ENCODE measurements around the gene PRKAR1B. TPM values are rescaled to one million over a fixed set of nuclear protein-coding genes. Genes with fewer than 3 reads are reported as not detected.

The PRKAR1B gene
- total and polyA plus RNA-seq, 2 donors (not counting 1 experiment from before 2014, with no cell fraction given), result 4.5 to 8.6 TPM

DNA sequence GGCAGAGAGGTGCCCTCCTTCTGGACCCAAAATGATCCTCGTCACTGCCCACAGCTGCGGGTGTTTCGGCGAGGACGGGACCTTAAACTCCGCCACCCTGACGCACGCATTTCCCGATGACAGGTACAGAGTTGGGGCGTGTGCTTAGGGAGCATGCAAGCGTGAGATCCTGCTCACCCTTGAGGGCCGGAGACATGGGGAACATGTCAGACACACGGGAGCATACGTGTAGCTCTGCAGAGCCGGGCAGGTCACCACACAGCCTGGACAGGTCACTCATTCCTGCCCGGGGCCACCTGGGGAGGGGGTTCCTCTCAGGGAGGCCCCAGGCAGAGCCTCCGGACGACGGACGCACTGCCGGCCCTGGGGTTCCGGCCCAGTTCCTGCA, 149.8 kb downstream of the PRKAR1B start:
- Histone ChIP-seq H3K79me2 (ENCODE audit: control insufficient read depth, insufficient read depth, low read length) (no peaks in the 10 kb centered on the region), H3K4me3 (ENCODE audit: control extremely low read depth in 1 of 5, extremely low read depth in 1 of 5, insufficient read depth in 1 of 5, low read depth in 2 of 5, low read length in 4 of 5) (no peak overlapping the region), H3K9ac (ENCODE audit: low read length) (no peak overlapping the region), H3K4me2 (replicated peaks; ENCODE audit: low read depth, low read length, poor library complexity, severe bottlenecking) (no peak overlapping the region), H3K36me3 (replicated peaks in 1 of 2; ENCODE audit: control extremely low read depth in 1 of 2, control insufficient read depth in 1 of 2, extremely low read depth in 1 of 2, insufficient read depth in 2 of 2, low read length in 1 of 2) (no peaks in the 10 kb centered on the region), H3K27me3 (replicated peaks in 1 of 4; ENCODE audit: control extremely low read depth in 1 of 4, control insufficient read depth in 3 of 4, insufficient read depth in 4 of 4, low read length in 3 of 4) (no peaks in the 10 kb centered on the region), H3K9me3 (ENCODE audit: control extremely low read depth in 1 of 3, control insufficient read depth in 2 of 3, insufficient read depth in 1 of 3, low read length in 2 of 3) (no peaks in the 10 kb centered on the region), H3K27ac (ENCODE audit: low read length in 2 of 2) (no peak overlapping the region), H2AFZ (ENCODE audit: insufficient read depth, low read depth, low read length, poor library complexity, severe bottlenecking) (no peak overlapping the region), H4K20me1 (ENCODE audit: control insufficient read depth, insufficient read depth, low read length, poor library complexity, severe bottlenecking) (no peaks in the 10 kb centered on the region), H3K4me1 (ENCODE audit: control insufficient read depth in 2 of 2, insufficient read depth in 2 of 2, low read length in 2 of 2) (no peaks in the 10 kb centered on the region)
- TF ChIP-seq, protein P1, sequence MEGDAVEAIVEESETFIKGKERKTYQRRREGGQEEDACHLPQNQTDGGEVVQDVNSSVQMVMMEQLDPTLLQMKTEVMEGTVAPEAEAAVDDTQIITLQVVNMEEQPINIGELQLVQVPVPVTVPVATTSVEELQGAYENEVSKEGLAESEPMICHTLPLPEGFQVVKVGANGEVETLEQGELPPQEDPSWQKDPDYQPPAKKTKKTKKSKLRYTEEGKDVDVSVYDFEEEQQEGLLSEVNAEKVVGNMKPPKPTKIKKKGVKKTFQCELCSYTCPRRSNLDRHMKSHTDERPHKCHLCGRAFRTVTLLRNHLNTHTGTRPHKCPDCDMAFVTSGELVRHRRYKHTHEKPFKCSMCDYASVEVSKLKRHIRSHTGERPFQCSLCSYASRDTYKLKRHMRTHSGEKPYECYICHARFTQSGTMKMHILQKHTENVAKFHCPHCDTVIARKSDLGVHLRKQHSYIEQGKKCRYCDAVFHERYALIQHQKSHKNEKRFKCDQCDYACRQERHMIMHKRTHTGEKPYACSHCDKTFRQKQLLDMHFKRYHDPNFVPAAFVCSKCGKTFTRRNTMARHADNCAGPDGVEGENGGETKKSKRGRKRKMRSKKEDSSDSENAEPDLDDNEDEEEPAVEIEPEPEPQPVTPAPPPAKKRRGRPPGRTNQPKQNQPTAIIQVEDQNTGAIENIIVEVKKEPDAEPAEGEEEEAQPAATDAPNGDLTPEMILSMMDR (IDR thresholded peaks at IDR 0.05), result no peak
- no peak for TF ChIP-seq EZH2 (IDR thresholded peaks at IDR 0.05; ENCODE audit: borderline replicate concordance, insufficient read depth, low read depth, low read length, poor library complexity, severe bottlenecking)
- DNase-seq, result no peak
- no peaks in the 10 kb centered on the region for H3K27me3 Mint-ChIP-seq
- ATAC-seq (ENCODE audit: low read depth), result no peak
- no peak overlapping the region for H3K27ac Mint-ChIP-seq
- no peaks in the 10 kb centered on the region for H3K9me3 Mint-ChIP-seq (ENCODE audit: insufficient read depth)
- ChIA-PET CTCF (no interaction called here), POLR2A (no interaction called here)
- intact Hi-C loops (cut with micrococcal nuclease), result no loop called here
- H3K4me1 Mint-ChIP-seq, result no peaks in the 10 kb centered on the region
- no peak overlapping the region for H3K4me3 Mint-ChIP-seq
- whole genome bisulfite sequencing (ENCODE audit: insufficient coverage), result 98% methylated on average over 22 of the region's 22 CpGs

DNA sequence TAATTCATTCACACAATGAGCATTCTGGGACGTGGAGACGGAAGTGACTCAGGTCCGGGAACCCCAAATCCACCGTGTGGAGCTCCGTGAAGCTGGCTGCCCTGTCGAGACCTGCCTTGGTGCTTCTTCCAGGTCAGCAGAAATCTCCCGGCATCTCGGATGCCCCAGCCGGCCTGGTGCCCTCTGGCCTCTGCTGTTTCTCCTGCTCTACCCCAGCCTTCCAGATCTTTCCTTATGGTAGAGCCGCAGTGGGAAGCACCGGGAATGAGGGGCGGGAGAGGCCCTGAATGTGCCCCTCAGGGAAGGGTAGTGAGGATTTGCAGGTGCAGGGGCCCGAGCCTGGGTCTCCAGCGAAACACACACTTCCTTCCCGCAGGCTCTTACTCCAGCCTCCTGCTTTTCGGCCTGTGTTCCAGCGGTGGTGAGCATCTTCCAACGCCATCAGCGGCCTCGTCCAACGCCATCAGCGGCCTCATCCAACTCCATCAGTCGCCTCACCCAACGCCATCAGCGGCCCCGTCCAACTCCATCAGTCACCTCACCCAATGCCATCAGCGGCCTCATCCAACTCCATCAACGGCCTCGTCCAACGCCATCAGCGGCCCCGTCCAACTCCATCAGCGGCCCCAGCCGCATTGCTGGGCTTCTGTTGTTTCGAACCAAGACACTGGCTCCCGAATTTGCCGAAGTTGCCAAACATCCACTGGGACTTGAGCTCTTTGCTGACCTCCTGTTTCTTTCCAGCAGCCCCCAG, 150.4 kb downstream of the PRKAR1B start:
- CTCF ChIA-PET, result no interaction called here

More for the DNA sequence above, 150.4 kb downstream of the PRKAR1B start:
- no peaks in the 10 kb centered on the region for H3K9me3 Mint-ChIP-seq (ENCODE audit: insufficient read depth)
- no peaks in the 10 kb centered on the region for H3K4me1 Mint-ChIP-seq
- Histone ChIP-seq H3K4me2 (replicated peaks; ENCODE audit: low read depth, low read length, poor library complexity, severe bottlenecking) (no peak overlapping the region), H4K20me1 (ENCODE audit: control insufficient read depth, insufficient read depth, low read length, poor library complexity, severe bottlenecking) (no peaks in the 10 kb centered on the region), H3K36me3 (replicated peaks in 1 of 2; ENCODE audit: control extremely low read depth in 1 of 2, control insufficient read depth in 1 of 2, extremely low read depth in 1 of 2, insufficient read depth in 2 of 2, low read length in 1 of 2) (no peaks in the 10 kb centered on the region), H2AFZ (ENCODE audit: insufficient read depth, low read depth, low read length, poor library complexity, severe bottlenecking) (no peak overlapping the region), H3K79me2 (ENCODE audit: control insufficient read depth, insufficient read depth, low read length) (no peaks in the 10 kb centered on the region), H3K4me3 (ENCODE audit: control extremely low read depth in 1 of 5, extremely low read depth in 1 of 5, insufficient read depth in 1 of 5, low read depth in 2 of 5, low read length in 4 of 5) (no peak overlapping the region), H3K9me3 (ENCODE audit: control extremely low read depth in 1 of 3, control insufficient read depth in 2 of 3, insufficient read depth in 1 of 3, low read length in 2 of 3) (no peaks in the 10 kb centered on the region), H3K4me1 (ENCODE audit: control insufficient read depth in 2 of 2, insufficient read depth in 2 of 2, low read length in 2 of 2) (no peaks in the 10 kb centered on the region), H3K9ac (ENCODE audit: low read length) (no peak overlapping the region), H3K27me3 (replicated peaks in 1 of 4; ENCODE audit: control extremely low read depth in 1 of 4, control insufficient read depth in 3 of 4, insufficient read depth in 4 of 4, low read length in 3 of 4) (no peaks in the 10 kb centered on the region), H3K27ac (ENCODE audit: low read length in 2 of 2) (no peak overlapping the region)
- no peak overlapping the region for H3K27ac Mint-ChIP-seq
- WGBS (ENCODE audit: insufficient coverage), result 93% methylated on average over 36 of the region's 37 CpGs
- intact Hi-C loops (cut with micrococcal nuclease), result no loop called here
- no peaks in the 10 kb centered on the region for H3K27me3 Mint-ChIP-seq
- ATAC-seq (ENCODE audit: low read depth) (no peak), DNase-seq (no peak)
- no peak overlapping the region for H3K4me3 Mint-ChIP-seq
- TF ChIP-seq EZH2 (IDR thresholded peaks at IDR 0.05; ENCODE audit: borderline replicate concordance, insufficient read depth, low read depth, low read length, poor library complexity, severe bottlenecking), result no peak
- TF ChIP-seq, protein P1 (IDR thresholded peaks at IDR 0.05), result no peak
- POLR2A ChIA-PET, result no interaction called here

All from B cell (primary cell).